ENCODE results near the gene ACAP2.

DNA sequence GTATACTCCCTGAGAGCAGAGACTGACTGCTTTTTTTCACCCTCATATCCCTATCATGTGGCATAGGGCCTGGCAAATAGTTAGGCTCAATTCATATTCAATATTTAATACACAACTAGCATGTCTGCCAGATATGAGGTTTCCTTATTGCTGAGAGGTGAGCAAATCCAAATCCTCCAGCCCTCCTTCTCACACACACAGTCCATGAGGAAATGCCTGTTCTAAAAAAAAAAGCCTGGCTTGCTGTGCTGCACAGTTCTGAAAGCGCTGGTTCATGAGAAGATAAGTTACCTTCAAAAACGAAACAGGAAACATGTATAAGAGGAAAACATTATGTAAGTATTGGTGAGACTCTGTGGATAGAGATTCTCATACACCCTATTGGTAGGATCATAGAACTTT, 15.5 kb upstream of the ACAP2 start:
- TF ChIP-seq, protein P1, sequence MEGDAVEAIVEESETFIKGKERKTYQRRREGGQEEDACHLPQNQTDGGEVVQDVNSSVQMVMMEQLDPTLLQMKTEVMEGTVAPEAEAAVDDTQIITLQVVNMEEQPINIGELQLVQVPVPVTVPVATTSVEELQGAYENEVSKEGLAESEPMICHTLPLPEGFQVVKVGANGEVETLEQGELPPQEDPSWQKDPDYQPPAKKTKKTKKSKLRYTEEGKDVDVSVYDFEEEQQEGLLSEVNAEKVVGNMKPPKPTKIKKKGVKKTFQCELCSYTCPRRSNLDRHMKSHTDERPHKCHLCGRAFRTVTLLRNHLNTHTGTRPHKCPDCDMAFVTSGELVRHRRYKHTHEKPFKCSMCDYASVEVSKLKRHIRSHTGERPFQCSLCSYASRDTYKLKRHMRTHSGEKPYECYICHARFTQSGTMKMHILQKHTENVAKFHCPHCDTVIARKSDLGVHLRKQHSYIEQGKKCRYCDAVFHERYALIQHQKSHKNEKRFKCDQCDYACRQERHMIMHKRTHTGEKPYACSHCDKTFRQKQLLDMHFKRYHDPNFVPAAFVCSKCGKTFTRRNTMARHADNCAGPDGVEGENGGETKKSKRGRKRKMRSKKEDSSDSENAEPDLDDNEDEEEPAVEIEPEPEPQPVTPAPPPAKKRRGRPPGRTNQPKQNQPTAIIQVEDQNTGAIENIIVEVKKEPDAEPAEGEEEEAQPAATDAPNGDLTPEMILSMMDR (conservative IDR thresholded peaks at IDR 0.05; ENCODE audit: low read depth in 2 of 2): no peak
- no peak for TF ChIP-seq EZH2 (IDR thresholded peaks at IDR 0.05; ENCODE audit: low read depth, unreplicated experiment)
- TF ChIP-seq, protein P2, sequence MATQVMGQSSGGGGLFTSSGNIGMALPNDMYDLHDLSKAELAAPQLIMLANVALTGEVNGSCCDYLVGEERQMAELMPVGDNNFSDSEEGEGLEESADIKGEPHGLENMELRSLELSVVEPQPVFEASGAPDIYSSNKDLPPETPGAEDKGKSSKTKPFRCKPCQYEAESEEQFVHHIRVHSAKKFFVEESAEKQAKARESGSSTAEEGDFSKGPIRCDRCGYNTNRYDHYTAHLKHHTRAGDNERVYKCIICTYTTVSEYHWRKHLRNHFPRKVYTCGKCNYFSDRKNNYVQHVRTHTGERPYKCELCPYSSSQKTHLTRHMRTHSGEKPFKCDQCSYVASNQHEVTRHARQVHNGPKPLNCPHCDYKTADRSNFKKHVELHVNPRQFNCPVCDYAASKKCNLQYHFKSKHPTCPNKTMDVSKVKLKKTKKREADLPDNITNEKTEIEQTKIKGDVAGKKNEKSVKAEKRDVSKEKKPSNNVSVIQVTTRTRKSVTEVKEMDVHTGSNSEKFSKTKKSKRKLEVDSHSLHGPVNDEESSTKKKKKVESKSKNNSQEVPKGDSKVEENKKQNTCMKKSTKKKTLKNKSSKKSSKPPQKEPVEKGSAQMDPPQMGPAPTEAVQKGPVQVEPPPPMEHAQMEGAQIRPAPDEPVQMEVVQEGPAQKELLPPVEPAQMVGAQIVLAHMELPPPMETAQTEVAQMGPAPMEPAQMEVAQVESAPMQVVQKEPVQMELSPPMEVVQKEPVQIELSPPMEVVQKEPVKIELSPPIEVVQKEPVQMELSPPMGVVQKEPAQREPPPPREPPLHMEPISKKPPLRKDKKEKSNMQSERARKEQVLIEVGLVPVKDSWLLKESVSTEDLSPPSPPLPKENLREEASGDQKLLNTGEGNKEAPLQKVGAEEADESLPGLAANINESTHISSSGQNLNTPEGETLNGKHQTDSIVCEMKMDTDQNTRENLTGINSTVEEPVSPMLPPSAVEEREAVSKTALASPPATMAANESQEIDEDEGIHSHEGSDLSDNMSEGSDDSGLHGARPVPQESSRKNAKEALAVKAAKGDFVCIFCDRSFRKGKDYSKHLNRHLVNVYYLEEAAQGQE (IDR thresholded peaks at IDR 0.05; ENCODE audit: unreplicated experiment): no peak
- no peak for TF ChIP-seq EZH2phosphoT487 (IDR thresholded peaks at IDR 0.05; ENCODE audit: unreplicated experiment)
- no peak for TF ChIP-seq POLR2AphosphoS5 (IDR thresholded peaks at IDR 0.05; ENCODE audit: low read depth)
- no peak for TF ChIP-seq STAT1 (IDR thresholded peaks at IDR 0.05; ENCODE audit: unreplicated experiment)
- TF ChIP-seq CREB1 (CRISPR knock-in tag; IDR thresholded peaks at IDR 0.05; ENCODE audit: low read depth): no peak
- no peak for TF ChIP-seq JUNB (IDR thresholded peaks at IDR 0.05; ENCODE audit: unreplicated experiment)
- no peak for TF ChIP-seq ZNF331 (CRISPR knock-in tag; IDR thresholded peaks at IDR 0.05; ENCODE audit: low read depth)
- no peak for TF ChIP-seq ZNF462 (CRISPR knock-in tag; IDR thresholded peaks at IDR 0.05)
- TF ChIP-seq, protein P3, sequence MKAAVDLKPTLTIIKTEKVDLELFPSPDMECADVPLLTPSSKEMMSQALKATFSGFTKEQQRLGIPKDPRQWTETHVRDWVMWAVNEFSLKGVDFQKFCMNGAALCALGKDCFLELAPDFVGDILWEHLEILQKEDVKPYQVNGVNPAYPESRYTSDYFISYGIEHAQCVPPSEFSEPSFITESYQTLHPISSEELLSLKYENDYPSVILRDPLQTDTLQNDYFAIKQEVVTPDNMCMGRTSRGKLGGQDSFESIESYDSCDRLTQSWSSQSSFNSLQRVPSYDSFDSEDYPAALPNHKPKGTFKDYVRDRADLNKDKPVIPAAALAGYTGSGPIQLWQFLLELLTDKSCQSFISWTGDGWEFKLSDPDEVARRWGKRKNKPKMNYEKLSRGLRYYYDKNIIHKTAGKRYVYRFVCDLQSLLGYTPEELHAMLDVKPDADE (IDR thresholded peaks at IDR 0.05): no peak
- TF ChIP-seq ZNF114 (CRISPR knock-in tag; IDR thresholded peaks at IDR 0.05): no peak
- TF ChIP-seq NANOG (IDR thresholded peaks at IDR 0.05; ENCODE audit: borderline replicate concordance): no peak
